Stimulated activated CD4-positive, alpha-beta T cell treated with anti-CD3 and anti-CD28 coated beads, TNF-alpha, amount 100 ng/mL, for 24 hours (primary cell): Measurements from ENCODE around the gene MGLL.

Source experiments
- DNase-seq, 3 experiments: peaks; one replicate each; pipeline ENCODE4 v3.0.0-alpha.2; 2020; ENCODE audit warnings: low read depth in 3 of 3

MGLL gene

GRCh38 chr3:127741690-127742089, 80.6 kb downstream of the MGLL start:
- DNase-seq = no peak

GRCh38 chr3:127741246-127741645, 81.1 kb downstream of the MGLL start:
- DNase-seq = no peak

- DNase-seq = no peak
Observed at GRCh38 chr3:127740136-127740915, 82.0 kb downstream of the MGLL start.

- DNase-seq = no peak
Observed at GRCh38 chr3:127739347-127740135, 82.8 kb downstream of the MGLL start.

GRCh38 chr3:127738192-127738840, 84.0 kb downstream of the MGLL start:
- DNase-seq = no peak

- DNase-seq = no peak
Observed at GRCh38 chr3:127736801-127737539, 85.3 kb downstream of the MGLL start.

GRCh38 chr3:127735767-127736693, 86.3 kb downstream of the MGLL start:
- DNase-seq = no peak

- DNase-seq = no peak
Observed at GRCh38 chr3:127734754-127735473, 87.4 kb downstream of the MGLL start.

- no peak for DNase-seq
Observed at GRCh38 chr3:127734181-127734720, 88.1 kb downstream of the MGLL start.

- DNase-seq = no peak
Observed at GRCh38 chr3:127733781-127734180, 88.5 kb downstream of the MGLL start.

GRCh38 chr3:127732879-127733350, 89.4 kb downstream of the MGLL start:
- DNase-seq = no peak

- DNase-seq = no peak
Observed at GRCh38 chr3:127732303-127732702, 90.0 kb downstream of the MGLL start.

- DNase-seq = no peak
Observed at GRCh38 chr3:127731546-127732289, 90.6 kb downstream of the MGLL start.

- no peak for DNase-seq
Observed at GRCh38 chr3:127730666-127731295, 91.5 kb downstream of the MGLL start.

GRCh38 chr3:127730171-127730570, 92.1 kb downstream of the MGLL start:
- DNase-seq = no peak

- no peak for DNase-seq
Observed at GRCh38 chr3:127729556-127730056, 92.7 kb downstream of the MGLL start.

- no peak for DNase-seq
Observed at GRCh38 chr3:127728417-127729015, 93.8 kb downstream of the MGLL start.

- no peak for DNase-seq
Observed at GRCh38 chr3:127726894-127727293, 95.4 kb downstream of the MGLL start.
